ENCODE data around the gene MSMP. TPM values are rescaled to one million over a fixed set of nuclear protein-coding genes. Genes with fewer than 3 reads are reported as not detected.

Gene MSMP
- total and polyA plus RNA-seq, 9 of the 15 experiments (the other 6 are each of a cell fraction or from before 2014, with no cell fraction given), result 0.60 TPM; not detected in 8

DNA sequence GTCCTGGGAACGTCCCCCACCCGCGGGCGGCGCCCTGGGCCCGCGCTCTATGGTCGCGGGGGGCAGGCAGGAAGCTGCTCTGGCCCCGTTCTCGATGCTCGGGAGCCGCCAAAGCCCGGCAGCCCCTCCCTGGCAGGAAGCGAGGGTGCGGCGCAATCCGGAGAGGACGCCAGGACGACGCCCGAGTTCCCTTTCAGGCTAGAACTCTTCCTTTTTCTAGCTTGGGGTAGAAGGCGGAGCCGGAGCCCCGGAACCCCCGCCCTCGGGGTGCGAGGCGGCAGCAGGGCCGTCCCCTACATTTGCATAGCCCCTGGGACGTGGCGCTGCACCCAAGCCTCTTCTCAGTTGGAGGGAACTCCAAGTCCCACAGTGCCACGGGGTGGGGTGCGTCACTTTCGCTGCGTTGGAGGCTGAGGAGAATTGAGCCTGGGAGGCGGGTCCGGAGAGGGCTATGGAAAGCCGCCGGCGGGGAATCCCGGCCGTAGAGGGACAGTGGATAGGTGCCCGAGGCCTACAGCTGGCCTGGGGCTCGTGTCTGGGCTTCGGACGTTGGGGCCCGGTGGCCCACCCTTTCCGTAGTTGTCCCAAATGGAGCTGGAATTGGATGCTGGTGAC, 21.8 kb downstream of the MSMP start, which contains the start of the genes CREB3 and TLN1 (continued):
- no peak for TF ChIP-seq ZNF696 (CRISPR knock-in tag; conservative IDR thresholded peaks at IDR 0.05)
- TF ChIP-seq, protein P1, sequence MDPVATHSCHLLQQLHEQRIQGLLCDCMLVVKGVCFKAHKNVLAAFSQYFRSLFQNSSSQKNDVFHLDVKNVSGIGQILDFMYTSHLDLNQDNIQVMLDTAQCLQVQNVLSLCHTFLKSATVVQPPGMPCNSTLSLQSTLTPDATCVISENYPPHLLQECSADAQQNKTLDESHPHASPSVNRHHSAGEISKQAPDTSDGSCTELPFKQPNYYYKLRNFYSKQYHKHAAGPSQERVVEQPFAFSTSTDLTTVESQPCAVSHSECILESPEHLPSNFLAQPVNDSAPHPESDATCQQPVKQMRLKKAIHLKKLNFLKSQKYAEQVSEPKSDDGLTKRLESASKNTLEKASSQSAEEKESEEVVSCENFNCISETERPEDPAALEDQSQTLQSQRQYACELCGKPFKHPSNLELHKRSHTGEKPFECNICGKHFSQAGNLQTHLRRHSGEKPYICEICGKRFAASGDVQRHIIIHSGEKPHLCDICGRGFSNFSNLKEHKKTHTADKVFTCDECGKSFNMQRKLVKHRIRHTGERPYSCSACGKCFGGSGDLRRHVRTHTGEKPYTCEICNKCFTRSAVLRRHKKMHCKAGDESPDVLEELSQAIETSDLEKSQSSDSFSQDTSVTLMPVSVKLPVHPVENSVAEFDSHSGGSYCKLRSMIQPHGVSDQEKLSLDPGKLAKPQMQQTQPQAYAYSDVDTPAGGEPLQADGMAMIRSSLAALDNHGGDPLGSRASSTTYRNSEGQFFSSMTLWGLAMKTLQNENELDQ (CRISPR knock-in tag; IDR thresholded peaks at IDR 0.05; ENCODE audit: borderline replicate concordance), result no peak
- TF ChIP-seq STAT5A (IDR thresholded peaks at IDR 0.05; ENCODE audit: borderline replicate concordance, low read length), result no peak
- no peak for TF ChIP-seq RFX7 (CRISPR knock-in tag; IDR thresholded peaks at IDR 0.05)
- no peak for TF ChIP-seq ZNF695 (CRISPR knock-in tag; IDR thresholded peaks at IDR 0.05)
- peak; percentile 72; the same call in 1 of the 2 replicates for TF ChIP-seq ZBTB17 (CRISPR knock-in tag; IDR thresholded peaks at IDR 0.05)
- TF ChIP-seq TBP (optimal IDR thresholded peaks at IDR 0.05; ENCODE audit: low read depth, low read length), result peak; percentile 77
- TF ChIP-seq STAT5B (CRISPR knock-in tag; IDR thresholded peaks at IDR 0.05), result no peak
- no peak for TF ChIP-seq LCOR (CRISPR knock-in tag; IDR thresholded peaks at IDR 0.05)
- TF ChIP-seq RBM39 (optimal IDR thresholded peaks at IDR 0.05; ENCODE audit: low read depth, low read length), result no peak
- no peak for TF ChIP-seq ZNF76 (CRISPR knock-in tag; IDR thresholded peaks at IDR 0.05; ENCODE audit: borderline replicate concordance)
- no peak for TF ChIP-seq ZNF431 (CRISPR knock-in tag; IDR thresholded peaks at IDR 0.05)
- no peak for TF ChIP-seq KLF10 (CRISPR knock-in tag; IDR thresholded peaks at IDR 0.05)
- no peak for TF ChIP-seq ZNF785 (CRISPR knock-in tag; IDR thresholded peaks at IDR 0.05)
- no peak for TF ChIP-seq HDGF (IDR thresholded peaks at IDR 0.05)
- TF ChIP-seq, protein P2, sequence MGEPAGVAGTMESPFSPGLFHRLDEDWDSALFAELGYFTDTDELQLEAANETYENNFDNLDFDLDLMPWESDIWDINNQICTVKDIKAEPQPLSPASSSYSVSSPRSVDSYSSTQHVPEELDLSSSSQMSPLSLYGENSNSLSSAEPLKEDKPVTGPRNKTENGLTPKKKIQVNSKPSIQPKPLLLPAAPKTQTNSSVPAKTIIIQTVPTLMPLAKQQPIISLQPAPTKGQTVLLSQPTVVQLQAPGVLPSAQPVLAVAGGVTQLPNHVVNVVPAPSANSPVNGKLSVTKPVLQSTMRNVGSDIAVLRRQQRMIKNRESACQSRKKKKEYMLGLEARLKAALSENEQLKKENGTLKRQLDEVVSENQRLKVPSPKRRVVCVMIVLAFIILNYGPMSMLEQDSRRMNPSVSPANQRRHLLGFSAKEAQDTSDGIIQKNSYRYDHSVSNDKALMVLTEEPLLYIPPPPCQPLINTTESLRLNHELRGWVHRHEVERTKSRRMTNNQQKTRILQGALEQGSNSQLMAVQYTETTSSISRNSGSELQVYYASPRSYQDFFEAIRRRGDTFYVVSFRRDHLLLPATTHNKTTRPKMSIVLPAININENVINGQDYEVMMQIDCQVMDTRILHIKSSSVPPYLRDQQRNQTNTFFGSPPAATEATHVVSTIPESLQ (CRISPR knock-in tag; IDR thresholded peaks at IDR 0.05), result no peak
- TF ChIP-seq ZFPM2 (CRISPR knock-in tag; IDR thresholded peaks at IDR 0.05), result no peak
- TF ChIP-seq ZFX (CRISPR knock-in tag; IDR thresholded peaks at IDR 0.05), result 0 out of 2 replicates have a peak, but pooled peaks have one; percentile 56
- TF ChIP-seq, protein P3, sequence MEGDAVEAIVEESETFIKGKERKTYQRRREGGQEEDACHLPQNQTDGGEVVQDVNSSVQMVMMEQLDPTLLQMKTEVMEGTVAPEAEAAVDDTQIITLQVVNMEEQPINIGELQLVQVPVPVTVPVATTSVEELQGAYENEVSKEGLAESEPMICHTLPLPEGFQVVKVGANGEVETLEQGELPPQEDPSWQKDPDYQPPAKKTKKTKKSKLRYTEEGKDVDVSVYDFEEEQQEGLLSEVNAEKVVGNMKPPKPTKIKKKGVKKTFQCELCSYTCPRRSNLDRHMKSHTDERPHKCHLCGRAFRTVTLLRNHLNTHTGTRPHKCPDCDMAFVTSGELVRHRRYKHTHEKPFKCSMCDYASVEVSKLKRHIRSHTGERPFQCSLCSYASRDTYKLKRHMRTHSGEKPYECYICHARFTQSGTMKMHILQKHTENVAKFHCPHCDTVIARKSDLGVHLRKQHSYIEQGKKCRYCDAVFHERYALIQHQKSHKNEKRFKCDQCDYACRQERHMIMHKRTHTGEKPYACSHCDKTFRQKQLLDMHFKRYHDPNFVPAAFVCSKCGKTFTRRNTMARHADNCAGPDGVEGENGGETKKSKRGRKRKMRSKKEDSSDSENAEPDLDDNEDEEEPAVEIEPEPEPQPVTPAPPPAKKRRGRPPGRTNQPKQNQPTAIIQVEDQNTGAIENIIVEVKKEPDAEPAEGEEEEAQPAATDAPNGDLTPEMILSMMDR (IDR thresholded peaks at IDR 0.05 in 2 of 3, conservative IDR thresholded peaks at IDR 0.05 in 1 of 3; ENCODE audit: insufficient read depth in 2 of 3, low read depth in 1 of 3, low read length in 3 of 3), result peak; percentile 15 to 31 (median 15); a peak in 1 of 6 replicates
- TF ChIP-seq HEY1 (CRISPR knock-in tag; IDR thresholded peaks at IDR 0.05; ENCODE audit: borderline replicate concordance), result no peak
- no peak for TF ChIP-seq ATF1 (CRISPR knock-in tag; IDR thresholded peaks at IDR 0.05)
- TF ChIP-seq ATF1 (tag; IDR thresholded peaks at IDR 0.05), result peak; percentile 95
- 0 out of 2 replicates have a peak, but pooled peaks have one; percentile 49 for TF ChIP-seq L3MBTL2 (IDR thresholded peaks at IDR 0.05)
- TF ChIP-seq SPI1 (IDR thresholded peaks at IDR 0.05; ENCODE audit: borderline replicate concordance, low read depth, low read length), result peak; percentile 68; the same call in 1 of the 2 replicates
- TF ChIP-seq ZZZ3 (IDR thresholded peaks at IDR 0.05), result no peak
- TF ChIP-seq ZNF354B (CRISPR knock-in tag; IDR thresholded peaks at IDR 0.05), result no peak
- no peak for TF ChIP-seq SRSF9 (IDR thresholded peaks at IDR 0.05; ENCODE audit: borderline replicate concordance, low read depth, low read length)

Data from K562 (cell line).